ENCODE results near the gene GRIK1. TPM values are rescaled to one million over a fixed set of nuclear protein-coding genes. Genes with fewer than 3 reads are reported as not detected.

GRIK1 gene
- total RNA-seq, 5 donors from 2014 or later (not counting 1 experiment from before 2014, with no cell fraction given) = not detected

- WGBS (ENCODE audit: insufficient coverage) = 79% methylated on average over 4 of the region's 6 CpGs
- no peaks in the 10 kb centered on the region for H3K4me1 Mint-ChIP-seq
Measured at GRCh38 chr21:29857150-29857549, 82.6 kb downstream of the GRIK1 start.

GRCh38 chr21:29854795-29855194 lies 85.0 kb downstream of the GRIK1 start:
- H3K27ac ChIP-seq (ENCODE audit: low read length) = no peak overlapping the region
- POLR2A ChIA-PET = no interaction called here

More at GRCh38 chr21:29857150-29857549, 82.6 kb downstream of the GRIK1 start:
- no peak overlapping the region for H3K27ac Mint-ChIP-seq
- Histone ChIP-seq H3K36me3 (ENCODE audit: control insufficient read depth in 2 of 2, extremely low read depth in 1 of 2, insufficient read depth in 1 of 2, low read length in 1 of 2) (no peaks in the 10 kb centered on the region), H3K27me3 (replicated peaks in 1 of 2; ENCODE audit: control insufficient read depth in 2 of 2, extremely low read depth in 1 of 2, insufficient read depth in 2 of 2, low read length in 1 of 2) (no peaks in the 10 kb centered on the region), H3K27ac (ENCODE audit: low read length) (no peak overlapping the region), H3K4me1 (ENCODE audit: control insufficient read depth in 1 of 2, extremely low read depth in 1 of 2, insufficient read depth in 2 of 2, low read length in 2 of 2) (no peaks in the 10 kb centered on the region), H3K9me3 (no peaks in the 10 kb centered on the region), H3K4me3 (ENCODE audit: control insufficient read depth in 1 of 2, extremely low read depth in 1 of 2, low read length in 1 of 2) (no peak overlapping the region)
- ChIA-PET POLR2A (no interaction called here), CTCF (no interaction called here)
- no peak overlapping the region for H3K4me3 Mint-ChIP-seq
- no peaks in the 10 kb centered on the region for H3K9me3 Mint-ChIP-seq
- no peaks in the 10 kb centered on the region for H3K27me3 Mint-ChIP-seq
- ATAC-seq (replicated peaks in 1 of 4) = no peak
- DNase-seq = no peak
- no peaks in the 10 kb centered on the region for H3K36me3 Mint-ChIP-seq

GRCh38 chr21:29851611-29852010 lies 88.2 kb downstream of the GRIK1 start:
- Histone ChIP-seq H3K9me3 (no peaks in the 10 kb centered on the region), H3K27ac (ENCODE audit: low read length) (no peak overlapping the region), H3K36me3 (ENCODE audit: control insufficient read depth in 2 of 2, extremely low read depth in 1 of 2, insufficient read depth in 1 of 2, low read length in 1 of 2) (no peaks in the 10 kb centered on the region), H3K27me3 (replicated peaks in 1 of 2; ENCODE audit: control insufficient read depth in 2 of 2, extremely low read depth in 1 of 2, insufficient read depth in 2 of 2, low read length in 1 of 2) (no peaks in the 10 kb centered on the region), H3K4me1 (ENCODE audit: control insufficient read depth in 1 of 2, extremely low read depth in 1 of 2, insufficient read depth in 2 of 2, low read length in 2 of 2) (no peaks in the 10 kb centered on the region), H3K4me3 (ENCODE audit: control insufficient read depth in 1 of 2, extremely low read depth in 1 of 2, low read length in 1 of 2) (no peak overlapping the region)
- Mint-ChIP-seq H3K9me3 (no peaks in the 10 kb centered on the region), H3K36me3 (no peaks in the 10 kb centered on the region), H3K27me3 (peaks cover 3 to 8% of the 10 kb centered on the region in 2 donors), H3K4me1 (no peaks in the 10 kb centered on the region), H3K4me3 (no peak overlapping the region), H3K27ac (no peak overlapping the region)
- 56% methylated on average over 3 of the region's 3 CpGs for WGBS (ENCODE audit: insufficient coverage)
- ChIA-PET CTCF (no interaction called here), POLR2A (no interaction called here)
- ATAC-seq (replicated peaks in 1 of 4) = no peak
- DNase-seq = no peak

More at GRCh38 chr21:29854795-29855194, 85.0 kb downstream of the GRIK1 start:
- no peak for ATAC-seq (replicated peaks in 1 of 4)
- Mint-ChIP-seq H3K27me3 (no peaks in the 10 kb centered on the region), H3K4me3 (no peak overlapping the region), H3K4me1 (no peaks in the 10 kb centered on the region), H3K9me3 (no peaks in the 10 kb centered on the region), H3K27ac (no peak overlapping the region), H3K36me3 (no peaks in the 10 kb centered on the region)
- H3K27me3 ChIP-seq (replicated peaks in 1 of 2; ENCODE audit: control insufficient read depth in 2 of 2, extremely low read depth in 1 of 2, insufficient read depth in 2 of 2, low read length in 1 of 2) = no peaks in the 10 kb centered on the region
- no peaks in the 10 kb centered on the region for H3K4me1 ChIP-seq (ENCODE audit: control insufficient read depth in 1 of 2, extremely low read depth in 1 of 2, insufficient read depth in 2 of 2, low read length in 2 of 2)
- H3K9me3 ChIP-seq = no peaks in the 10 kb centered on the region
- H3K4me3 ChIP-seq (ENCODE audit: control insufficient read depth in 1 of 2, extremely low read depth in 1 of 2, low read length in 1 of 2) = no peak overlapping the region
- no peak for DNase-seq
- CTCF ChIA-PET = interaction anchor here (0.5 to 1.0 kb wide), 2 partner anchors 39 to 51 kb away, joined by 3 read pairs; no protein-coding TSS in a partner anchor
- 100% methylated on average over 1 of the region's 1 CpG for WGBS (ENCODE audit: insufficient coverage)
- H3K36me3 ChIP-seq (ENCODE audit: control insufficient read depth in 2 of 2, extremely low read depth in 1 of 2, insufficient read depth in 1 of 2, low read length in 1 of 2) = no peaks in the 10 kb centered on the region

- H3K36me3 ChIP-seq (ENCODE audit: control insufficient read depth in 2 of 2, extremely low read depth in 1 of 2, insufficient read depth in 1 of 2, low read length in 1 of 2) = no peaks in the 10 kb centered on the region
- no peaks in the 10 kb centered on the region for H3K9me3 ChIP-seq
- Mint-ChIP-seq H3K27ac (no peak overlapping the region), H3K27me3 (peaks cover 4 to 8% of the 10 kb centered on the region in 2 donors), H3K36me3 (no peaks in the 10 kb centered on the region), H3K4me1 (no peaks in the 10 kb centered on the region), H3K9me3 (no peaks in the 10 kb centered on the region), H3K4me3 (no peak overlapping the region)
- H3K27ac ChIP-seq (ENCODE audit: low read length) = no peak overlapping the region
- no peak overlapping the region for H3K4me3 ChIP-seq (ENCODE audit: control insufficient read depth in 1 of 2, extremely low read depth in 1 of 2, low read length in 1 of 2)
- ATAC-seq (replicated peaks in 1 of 4) (peak; percentile 79 to 82 (median 80)), DNase-seq (peak in 31 of 35 experiments; percentile 1 to 58 (median 21))
- no peaks in the 10 kb centered on the region for H3K4me1 ChIP-seq (ENCODE audit: control insufficient read depth in 1 of 2, extremely low read depth in 1 of 2, insufficient read depth in 2 of 2, low read length in 2 of 2)
- no peaks in the 10 kb centered on the region for H3K27me3 ChIP-seq (replicated peaks in 1 of 2; ENCODE audit: control insufficient read depth in 2 of 2, extremely low read depth in 1 of 2, insufficient read depth in 2 of 2, low read length in 1 of 2)
- ChIA-PET CTCF (interaction anchor here (0.5 to 1.6 kb wide), 6 partner anchors 9 to 761 kb away, joined by 3 to 11 read pairs (median 4); no protein-coding TSS in a partner anchor), POLR2A (no interaction called here)
- WGBS (ENCODE audit: insufficient coverage) = 60% methylated on average over 2 of the region's 6 CpGs
Measured at GRCh38 chr21:29849735-29850176, 90.0 kb downstream of the GRIK1 start.

- Mint-ChIP-seq H3K27me3 (peaks cover 8 to 21% of the 10 kb centered on the region in 2 donors), H3K27ac (no peak overlapping the region), H3K4me1 (no peaks in the 10 kb centered on the region), H3K36me3 (no peaks in the 10 kb centered on the region), H3K9me3 (no peaks in the 10 kb centered on the region), H3K4me3 (no peak overlapping the region)
- H3K27me3 ChIP-seq (replicated peaks in 1 of 2; ENCODE audit: control insufficient read depth in 2 of 2, extremely low read depth in 1 of 2, insufficient read depth in 2 of 2, low read length in 1 of 2) = no peaks in the 10 kb centered on the region
- CTCF ChIA-PET = no interaction called here
- DNase-seq (no peak), ATAC-seq (replicated peaks in 1 of 4) (no peak)
- WGBS (ENCODE audit: insufficient coverage) = no CpG with 5 or more reads among the region's 3 CpGs
- no peaks in the 10 kb centered on the region for H3K4me1 ChIP-seq (ENCODE audit: control insufficient read depth in 1 of 2, extremely low read depth in 1 of 2, insufficient read depth in 2 of 2, low read length in 2 of 2)
- no peak overlapping the region for H3K27ac ChIP-seq (ENCODE audit: low read length)
- POLR2A ChIA-PET = no interaction called here
- no peaks in the 10 kb centered on the region for H3K36me3 ChIP-seq (ENCODE audit: control insufficient read depth in 2 of 2, extremely low read depth in 1 of 2, insufficient read depth in 1 of 2, low read length in 1 of 2)
- H3K9me3 ChIP-seq = no peaks in the 10 kb centered on the region
- H3K4me3 ChIP-seq (ENCODE audit: control insufficient read depth in 1 of 2, extremely low read depth in 1 of 2, low read length in 1 of 2) = no peak overlapping the region
Measured at GRCh38 chr21:29843804-29844203, 96.0 kb downstream of the GRIK1 start.

GRCh38 chr21:29834617-29835016 lies 105.2 kb downstream of the GRIK1 start:
- no CpG with 5 or more reads among the region's 2 CpGs for WGBS (ENCODE audit: insufficient coverage)
- DNase-seq = no peak
- Mint-ChIP-seq H3K27ac (no peak overlapping the region), H3K9me3 (peaks cover 5 to 9% (median 7%) of the 10 kb centered on the region in 3 donors), H3K4me1 (no peaks in the 10 kb centered on the region), H3K4me3 (no peak overlapping the region), H3K27me3 (peaks cover 0 to 9% of the 10 kb centered on the region in 2 donors), H3K36me3 (no peaks in the 10 kb centered on the region)
- H3K36me3 ChIP-seq (ENCODE audit: control insufficient read depth in 2 of 2, extremely low read depth in 1 of 2, insufficient read depth in 1 of 2, low read length in 1 of 2) = no peaks in the 10 kb centered on the region
- no peaks in the 10 kb centered on the region for H3K4me1 ChIP-seq (ENCODE audit: control insufficient read depth in 1 of 2, extremely low read depth in 1 of 2, insufficient read depth in 2 of 2, low read length in 2 of 2)
- no peak overlapping the region for H3K4me3 ChIP-seq (ENCODE audit: control insufficient read depth in 1 of 2, extremely low read depth in 1 of 2, low read length in 1 of 2)
- ChIA-PET CTCF (no interaction called here), POLR2A (no interaction called here)
- no peaks in the 10 kb centered on the region for H3K27me3 ChIP-seq (replicated peaks in 1 of 2; ENCODE audit: control insufficient read depth in 2 of 2, extremely low read depth in 1 of 2, insufficient read depth in 2 of 2, low read length in 1 of 2)
- no peaks in the 10 kb centered on the region for H3K9me3 ChIP-seq
- no peak for ATAC-seq (replicated peaks in 1 of 4)
- no peak overlapping the region for H3K27ac ChIP-seq (ENCODE audit: low read length)

- CTCF ChIA-PET = no interaction called here
- DNase-seq (no peak), ATAC-seq (replicated peaks in 1 of 4) (no peak)
- Histone ChIP-seq H3K4me3 (ENCODE audit: control insufficient read depth in 1 of 2, extremely low read depth in 1 of 2, low read length in 1 of 2) (no peak overlapping the region), H3K36me3 (ENCODE audit: control insufficient read depth in 2 of 2, extremely low read depth in 1 of 2, insufficient read depth in 1 of 2, low read length in 1 of 2) (no peaks in the 10 kb centered on the region), H3K4me1 (ENCODE audit: control insufficient read depth in 1 of 2, extremely low read depth in 1 of 2, insufficient read depth in 2 of 2, low read length in 2 of 2) (no peaks in the 10 kb centered on the region), H3K27ac (ENCODE audit: low read length) (no peak overlapping the region), H3K9me3 (no peaks in the 10 kb centered on the region), H3K27me3 (replicated peaks in 1 of 2; ENCODE audit: control insufficient read depth in 2 of 2, extremely low read depth in 1 of 2, insufficient read depth in 2 of 2, low read length in 1 of 2) (no peaks in the 10 kb centered on the region)
- POLR2A ChIA-PET = no interaction called here
- no peaks in the 10 kb centered on the region for H3K4me1 Mint-ChIP-seq
- WGBS (ENCODE audit: insufficient coverage) = 93% methylated on average over 2 of the region's 2 CpGs
- no peaks in the 10 kb centered on the region for H3K36me3 Mint-ChIP-seq
- no peak overlapping the region for H3K4me3 Mint-ChIP-seq
- H3K27me3 Mint-ChIP-seq = peaks cover 0 to 12% of the 10 kb centered on the region in 2 donors
- H3K9me3 Mint-ChIP-seq = peaks cover 7 to 17% (median 11%) of the 10 kb centered on the region in 3 donors
- H3K27ac Mint-ChIP-seq = no peak overlapping the region
Measured at GRCh38 chr21:29832217-29832616, 107.6 kb downstream of the GRIK1 start.

Measured in T-cell (primary cell).